HS-27A (cell line): ENCODE results near the gene GSTA1.
"Not testable (repeated sequence)": the region's sequence is repeated elsewhere in the genome, so short reads cannot be mapped to it uniquely, and the experiment has no call there.

Experiments
- DNase-seq: peaks from one replicate; pipeline ENCODE4 v3.0.0-alpha.2; 2012; ENCODE audit warnings: low read depth, missing footprints

Gene GSTA1

DNA sequence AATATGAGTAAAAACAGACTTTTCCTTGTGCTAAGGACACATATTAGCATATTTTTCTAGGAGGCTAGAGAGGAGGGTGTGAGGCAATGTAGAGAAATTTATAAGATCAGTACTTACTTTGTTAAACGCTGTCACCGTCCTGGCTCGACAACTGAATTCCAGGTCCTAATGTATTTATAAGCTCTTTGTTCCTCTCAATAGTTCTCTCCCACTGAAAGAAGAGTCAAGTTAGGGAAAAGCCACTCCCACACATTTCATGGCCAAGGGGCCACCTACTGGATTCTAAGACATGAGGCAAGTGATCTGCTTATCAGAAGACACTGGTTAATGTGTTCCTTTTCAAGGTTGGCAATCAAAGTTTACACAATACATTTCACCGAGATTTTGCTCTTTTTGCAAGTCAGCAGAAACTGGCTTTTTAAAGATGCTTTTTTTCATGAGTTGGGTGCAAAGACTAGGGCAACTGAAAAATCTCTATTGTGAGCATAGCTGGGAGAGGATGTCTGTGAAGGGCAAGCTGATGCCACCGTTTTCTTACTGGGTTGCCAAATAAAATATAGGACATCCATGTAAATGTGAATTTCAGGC lies at the start of gene GSTA1:
GSTA1 (minus strand) TSS at position 149 of the 588 bp plus-strand sequence. CDS start 4,549 bp downstream, outside the sequence.
- not testable (repeated sequence) for DNase-seq

DNA sequence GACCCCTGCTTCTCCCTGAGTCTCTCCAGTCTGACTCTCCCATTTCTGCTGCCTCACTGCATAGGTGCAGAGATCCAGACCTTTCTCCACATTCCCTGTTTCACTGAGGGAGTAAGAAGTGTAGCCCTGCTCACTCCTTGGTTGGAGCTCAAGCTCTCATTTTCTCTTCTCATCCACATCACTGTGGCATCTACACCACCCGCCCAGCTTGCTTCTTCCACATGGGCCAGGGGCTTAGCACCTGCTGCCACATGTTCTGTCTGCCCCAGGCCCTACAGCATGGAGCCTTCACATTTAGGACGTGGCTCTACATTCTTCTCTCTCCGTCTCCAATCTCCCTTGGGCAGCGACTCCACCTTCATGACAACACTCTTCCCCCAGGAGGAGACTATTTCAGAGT lies 45.5 kb upstream of the GSTA1 start:
- DNase-seq: no peak

DNA sequence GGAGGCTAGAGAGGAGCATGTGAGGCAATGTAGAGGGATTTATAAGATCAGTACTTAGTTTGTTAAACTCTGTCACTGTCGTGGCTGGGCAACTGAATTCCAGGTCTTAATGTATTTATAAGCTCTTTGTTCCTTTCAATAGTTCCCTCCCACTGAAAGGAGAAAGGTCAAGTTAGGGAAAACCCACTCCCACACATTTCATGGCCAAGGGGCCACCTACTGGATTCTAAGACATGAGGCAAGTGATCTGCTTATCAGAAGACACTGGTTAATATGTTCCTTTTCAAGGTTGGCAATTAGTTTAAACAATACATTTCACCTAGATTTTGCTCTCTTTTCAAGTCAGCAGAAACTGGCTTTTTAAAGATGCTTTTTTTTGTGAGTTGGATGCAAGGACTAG lies 42.4 kb upstream of the GSTA1 start:
- DNase-seq: no peak

DNA sequence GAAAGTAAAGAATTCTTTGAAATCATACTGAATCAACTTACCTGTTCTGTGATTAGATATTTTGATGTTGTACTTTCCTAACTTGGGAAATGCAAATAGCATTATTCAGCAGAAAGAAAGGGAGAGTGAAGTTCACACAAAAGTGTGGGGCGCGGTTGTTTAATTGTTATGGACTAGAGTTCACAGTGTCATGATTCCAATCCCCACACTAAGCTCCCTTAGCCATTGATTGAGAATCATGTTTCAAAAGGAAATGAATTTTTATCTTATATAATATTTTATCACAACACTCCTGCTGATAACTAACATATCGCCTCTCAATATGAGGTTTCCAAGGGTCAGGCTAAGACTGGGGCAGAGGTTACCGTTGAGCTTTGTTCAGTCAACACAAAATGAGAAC lies 40.0 kb upstream of the GSTA1 start:
- no peak for DNase-seq

DNA sequence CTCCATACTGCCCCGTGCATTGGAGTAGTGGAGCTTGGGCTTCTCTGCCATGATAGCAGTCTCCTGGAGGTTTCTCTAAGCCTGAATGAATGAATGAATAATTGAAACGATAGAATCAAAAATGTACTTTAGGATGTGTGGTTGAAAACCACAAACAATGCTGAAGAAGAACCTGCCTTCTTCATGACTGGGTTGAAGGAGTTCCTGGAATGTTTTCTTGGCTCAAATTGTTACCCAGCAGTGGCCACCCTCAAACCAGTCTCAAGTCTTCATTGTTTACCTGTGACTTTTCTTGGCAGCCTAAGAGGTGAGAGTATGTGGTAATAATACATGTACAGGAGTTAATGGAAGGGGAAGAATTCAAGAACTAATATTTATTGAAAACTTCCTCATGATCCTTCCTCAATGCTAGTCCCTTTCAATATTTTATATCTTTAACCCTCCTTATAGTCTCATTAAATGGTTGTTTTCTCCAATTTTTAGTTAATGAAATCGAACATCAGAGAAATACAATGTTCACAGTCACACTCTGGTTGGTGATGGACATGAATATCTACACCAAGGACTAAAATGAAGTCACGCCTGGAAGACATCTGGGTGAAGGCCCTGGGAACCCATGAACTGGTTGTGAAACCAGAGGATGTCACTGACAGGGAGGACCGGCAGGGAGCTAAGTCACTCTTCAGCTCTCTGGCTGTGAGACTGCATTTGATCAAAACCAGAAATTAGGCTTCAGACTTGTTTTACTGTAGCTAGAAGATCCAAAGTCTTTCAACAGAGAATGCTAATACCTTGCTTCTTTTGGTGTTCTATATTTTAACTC lies 37.4 kb upstream of the GSTA1 start, which contains the start of gene GSTA5:
GSTA5 (minus strand) TSS at position 51 of the 823 bp plus-strand sequence.
- DNase-seq: no peak

DNA sequence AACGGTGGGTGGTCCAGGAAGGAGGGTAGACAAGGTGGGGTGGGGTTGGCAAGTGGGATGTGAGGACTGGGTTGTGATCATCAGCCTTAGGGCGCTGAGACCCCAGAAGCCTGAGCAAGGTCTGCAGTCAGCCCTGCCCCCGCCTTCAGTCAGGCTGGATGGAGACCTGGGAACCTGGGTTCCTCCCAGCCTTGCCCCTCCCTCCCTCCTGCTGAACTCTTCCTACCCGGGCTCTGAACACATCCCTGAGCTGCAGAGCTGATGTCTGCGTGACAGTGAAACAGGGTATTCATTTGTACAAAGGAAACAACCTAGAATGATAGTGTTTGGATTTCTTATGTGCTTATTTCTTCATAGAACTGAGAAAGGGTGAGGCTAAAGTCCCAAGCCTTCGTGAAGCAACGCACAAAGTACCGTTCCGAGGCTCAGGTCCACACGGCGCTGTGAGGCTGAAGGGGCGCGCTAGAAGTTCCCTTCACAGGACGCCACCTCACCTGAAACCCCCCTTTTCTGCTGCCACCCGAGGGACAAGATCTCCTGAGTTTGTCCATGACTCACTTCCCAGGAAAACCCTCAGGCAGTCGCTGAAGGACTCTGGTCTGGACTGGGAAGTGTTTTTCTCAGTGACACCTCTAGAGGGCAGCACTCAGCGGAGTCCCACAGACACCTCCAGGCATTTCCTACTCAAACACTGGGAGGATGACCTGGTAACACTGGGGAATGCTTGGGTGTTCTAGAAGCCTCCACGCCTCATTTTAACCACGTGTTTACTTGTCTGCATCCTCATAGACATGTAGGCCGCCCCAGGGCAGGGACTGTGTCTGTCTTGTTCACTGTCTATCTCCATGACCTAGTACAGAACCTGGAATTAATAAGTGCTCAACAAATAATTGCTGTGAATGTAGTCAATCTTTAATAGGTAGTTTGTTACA lies 35.8 kb upstream of the GSTA1 start:
- no peak for DNase-seq

DNA sequence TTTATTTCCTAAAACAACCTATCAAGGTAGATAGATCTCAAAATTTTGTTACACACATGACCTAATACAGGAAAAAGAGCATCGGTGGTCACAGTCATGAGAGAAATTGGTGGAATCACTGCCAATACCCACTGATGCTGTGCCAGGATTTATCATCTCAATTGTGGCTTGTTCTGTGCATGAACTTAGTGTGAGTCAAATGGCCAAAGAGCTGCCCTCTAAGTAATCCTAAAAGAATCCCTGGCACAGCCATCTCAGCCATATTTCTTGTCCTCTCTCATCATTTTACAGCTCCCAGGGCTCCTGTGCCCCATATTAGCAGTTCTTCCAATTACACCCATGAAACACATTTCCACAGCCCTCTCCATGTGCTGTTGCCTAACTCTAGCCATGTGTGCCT lies 30.9 kb upstream of the GSTA1 start:
- DNase-seq: no peak

DNA sequence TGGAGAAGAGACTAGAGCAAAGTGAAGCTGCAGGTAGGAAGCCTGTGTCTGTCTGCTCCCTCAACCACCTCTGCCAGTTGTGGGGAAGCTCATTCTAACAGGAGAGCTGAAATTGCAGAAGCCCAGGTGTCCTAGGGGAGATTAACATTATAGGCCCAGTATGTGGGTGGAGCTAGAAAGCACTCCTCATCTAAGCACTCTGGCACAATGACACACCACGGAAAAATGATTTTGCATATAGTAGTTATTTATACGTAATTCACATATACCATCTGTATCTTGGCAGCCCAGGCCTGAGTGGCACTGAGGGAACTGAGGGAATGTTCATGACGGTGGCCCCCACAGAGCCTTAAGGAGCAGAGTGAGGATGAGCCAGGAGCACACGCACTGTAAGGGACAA lies 27.3 kb upstream of the GSTA1 start:
- DNase-seq: not testable (repeated sequence)

DNA sequence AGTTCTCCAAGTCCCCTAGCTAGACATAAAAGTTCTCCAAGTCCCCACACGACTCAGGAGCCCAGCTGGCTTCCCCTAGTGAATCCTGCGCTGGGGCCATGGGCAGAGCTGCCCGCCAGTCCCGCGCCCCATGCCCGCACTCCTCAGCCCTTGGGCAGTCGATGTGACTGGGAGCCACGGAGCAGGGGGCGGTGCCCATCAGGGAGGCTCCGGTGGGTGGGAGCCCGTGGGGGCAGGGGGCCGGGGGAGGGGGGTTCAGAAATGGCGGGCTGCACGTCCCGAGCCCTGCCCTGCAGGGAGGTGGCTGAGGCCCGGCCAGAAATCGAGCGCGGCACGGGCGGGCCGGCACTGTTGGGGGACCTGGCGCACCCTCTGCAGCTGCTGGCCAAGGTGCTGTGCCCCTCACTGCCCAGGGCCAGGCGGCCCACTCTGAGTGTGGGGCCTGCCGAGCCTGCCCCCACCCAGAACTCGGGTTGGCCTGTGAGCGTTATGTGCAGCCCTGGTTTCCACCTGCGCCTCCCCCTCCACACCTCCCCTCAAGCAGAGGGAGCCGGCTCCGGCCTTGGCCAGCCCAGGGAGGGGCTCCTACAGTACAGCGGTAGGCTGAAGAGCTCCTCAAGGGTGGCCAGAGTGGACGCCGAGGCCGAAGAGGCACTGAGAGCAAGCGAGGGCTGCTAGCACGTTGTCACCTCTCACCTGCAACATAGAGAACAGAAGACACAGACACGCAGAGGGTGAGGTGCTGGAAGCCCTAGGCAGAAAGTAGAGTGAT lies 25.6 kb upstream of the GSTA1 start:
- no peak for DNase-seq

DNA sequence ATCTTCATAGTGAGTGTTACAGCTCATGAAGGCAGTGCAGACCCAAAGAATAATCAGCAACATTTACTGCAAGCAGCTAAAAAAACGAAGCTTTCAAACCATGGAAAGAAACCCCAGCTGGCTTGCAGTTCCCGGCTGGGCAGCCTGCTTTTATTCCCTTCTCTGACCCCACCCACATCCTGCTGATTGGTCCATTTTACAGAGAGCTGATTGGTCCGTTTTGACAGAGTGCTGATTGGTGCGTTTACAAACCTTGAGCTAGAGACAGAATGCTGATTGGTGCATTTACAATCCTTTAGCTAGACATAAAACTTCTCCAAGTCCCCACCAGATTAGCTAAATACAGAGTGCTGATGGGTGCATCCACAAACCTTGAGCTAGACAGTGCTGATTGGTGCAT lies 25.0 kb upstream of the GSTA1 start:
- not testable (repeated sequence) for DNase-seq

DNA sequence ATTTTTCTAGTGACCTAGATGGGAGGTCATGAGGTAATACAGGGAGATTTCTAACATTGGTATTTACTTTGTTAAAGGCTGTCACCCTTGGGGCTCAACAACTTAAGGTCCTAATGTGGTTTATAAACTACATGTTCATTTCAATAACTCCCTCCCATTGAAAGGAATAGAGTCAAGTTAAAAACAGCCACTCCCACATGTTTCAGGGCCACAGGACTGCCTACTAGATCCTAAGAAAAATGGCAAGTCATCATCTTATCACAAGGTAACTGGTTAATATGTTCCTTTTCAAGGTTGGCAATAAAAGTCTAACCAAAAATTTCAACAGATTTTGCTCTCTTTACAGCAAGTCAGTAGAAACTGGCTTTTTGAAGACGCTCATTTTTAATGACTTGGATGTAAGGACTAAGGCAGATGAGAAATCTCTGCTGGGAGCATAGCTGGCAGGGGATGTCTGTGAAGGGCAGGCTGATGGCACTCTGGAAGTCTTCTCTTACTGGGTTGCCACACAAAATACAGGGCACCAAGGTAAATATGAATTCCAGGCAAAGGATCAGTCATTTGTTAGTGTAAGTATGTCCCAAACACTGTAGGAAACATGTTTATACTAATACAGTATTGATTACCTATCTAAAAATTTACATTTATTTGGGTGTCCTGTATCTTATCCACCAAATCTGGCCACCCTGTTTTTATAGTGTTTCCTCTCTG lies 23.6 kb upstream of the GSTA1 start:
- DNase-seq: not testable (repeated sequence)

DNA sequence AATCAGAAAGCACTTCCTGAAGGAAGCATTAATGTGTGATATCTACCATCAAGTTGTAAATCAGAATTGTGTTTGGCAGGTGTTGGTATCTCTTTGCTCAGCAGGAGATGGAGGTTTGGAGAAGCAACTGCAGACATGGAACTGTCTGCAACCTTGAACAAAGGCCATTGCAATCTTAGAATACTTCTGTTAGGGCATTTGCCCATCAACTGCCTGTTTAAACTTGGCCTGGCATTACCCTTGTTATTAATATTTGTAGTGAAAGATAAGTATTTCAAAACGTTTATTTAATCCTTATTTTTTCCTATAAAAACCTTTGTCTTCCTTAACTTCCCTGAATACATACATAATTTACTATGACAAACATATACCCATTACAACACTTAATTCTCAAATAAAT lies 22.9 kb upstream of the GSTA1 start:
- no peak for DNase-seq

DNA sequence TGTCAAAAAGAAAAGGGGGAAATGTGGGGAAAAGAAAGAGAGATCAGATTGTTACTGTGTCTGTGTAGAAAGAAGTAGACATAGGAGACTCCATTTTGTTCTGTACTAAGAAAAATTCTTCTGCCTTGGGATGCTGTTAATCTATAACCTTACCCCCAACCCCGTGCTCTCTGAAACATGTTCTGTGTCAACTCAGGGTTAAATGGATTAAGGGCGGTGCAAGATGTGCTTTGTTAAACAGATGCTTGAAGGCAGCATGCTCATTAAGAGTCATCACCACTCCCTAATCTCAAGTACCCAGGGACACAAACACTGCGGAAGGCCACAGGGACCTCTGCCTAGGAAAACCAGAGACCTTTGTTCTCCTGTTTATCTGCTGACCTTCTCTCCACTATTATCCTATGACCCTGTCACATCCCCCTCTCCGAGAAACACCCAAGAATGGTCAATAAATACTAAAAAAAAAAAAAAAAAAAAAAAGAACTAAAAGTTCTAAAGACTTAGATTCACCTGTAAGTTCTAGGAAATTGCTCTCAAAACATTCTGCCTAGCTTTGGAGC lies 22.4 kb upstream of the GSTA1 start:
- not testable (repeated sequence) for DNase-seq

DNA sequence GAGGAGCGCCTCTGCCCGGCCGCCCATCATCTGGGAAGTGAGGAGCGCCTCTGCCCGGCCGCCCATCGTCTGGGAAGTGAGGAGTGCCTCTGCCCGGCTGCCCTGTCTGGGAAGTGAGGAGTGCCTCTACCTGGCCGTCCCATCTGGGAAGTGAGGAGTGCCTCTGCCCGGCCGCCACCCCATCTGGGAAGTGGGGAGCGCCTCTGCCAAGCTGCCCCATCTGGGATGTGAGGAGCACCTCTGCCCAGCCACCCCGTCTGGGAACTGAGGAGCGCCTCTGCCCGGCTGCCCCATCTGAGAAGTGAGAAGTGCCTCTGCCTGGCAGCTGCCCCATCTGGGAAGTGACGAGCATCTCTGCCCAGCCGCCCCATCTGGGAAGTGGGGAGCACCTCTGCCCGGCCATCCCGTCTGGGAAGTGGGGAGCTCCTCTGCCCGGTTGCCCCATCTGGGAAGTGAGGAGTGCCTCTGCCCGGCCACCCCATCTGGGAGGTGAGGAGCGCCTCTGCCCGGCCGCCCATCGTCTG lies 21.7 kb upstream of the GSTA1 start:
- not testable (repeated sequence) for DNase-seq

DNA sequence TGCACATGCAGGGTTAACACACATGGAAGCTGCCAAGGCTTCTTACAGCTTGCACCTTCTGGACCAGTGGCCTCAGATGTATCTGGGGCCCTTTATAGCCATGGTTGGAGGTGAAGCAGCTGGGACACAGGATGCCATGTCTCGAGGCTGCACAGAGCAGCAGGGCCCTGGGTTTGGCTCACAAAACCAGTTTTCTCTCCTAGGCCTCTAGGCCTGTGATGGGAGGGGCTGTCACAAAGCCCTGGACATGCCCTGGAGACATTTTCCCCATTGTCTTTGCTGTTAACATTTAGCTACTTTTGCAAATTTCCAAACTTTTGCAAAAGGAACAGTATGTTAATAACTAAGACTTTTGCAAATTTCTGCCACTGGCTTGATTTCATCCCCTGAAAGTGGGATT lies 18.2 kb upstream of the GSTA1 start:
- DNase-seq: no peak

DNA sequence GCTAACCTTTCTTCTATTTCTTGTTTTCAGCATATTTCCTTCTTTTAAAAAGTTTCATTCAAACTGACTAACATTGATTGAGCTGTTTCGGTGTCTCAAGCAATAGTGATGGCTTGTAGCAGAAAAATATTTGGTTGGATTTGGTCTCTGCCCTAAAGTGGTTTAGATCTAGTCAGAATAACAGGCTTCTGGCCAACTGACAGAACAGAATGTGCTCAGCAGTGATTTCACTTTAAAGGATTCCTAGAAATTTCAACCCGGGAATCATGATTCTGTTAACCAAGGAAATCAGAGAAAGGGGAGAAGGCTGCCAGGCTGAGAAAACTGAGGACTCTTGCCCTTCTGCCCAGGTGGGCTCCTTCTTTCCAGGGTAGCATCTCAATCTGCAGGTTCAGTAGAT lies 16.6 kb upstream of the GSTA1 start:
- DNase-seq: no peak

DNA sequence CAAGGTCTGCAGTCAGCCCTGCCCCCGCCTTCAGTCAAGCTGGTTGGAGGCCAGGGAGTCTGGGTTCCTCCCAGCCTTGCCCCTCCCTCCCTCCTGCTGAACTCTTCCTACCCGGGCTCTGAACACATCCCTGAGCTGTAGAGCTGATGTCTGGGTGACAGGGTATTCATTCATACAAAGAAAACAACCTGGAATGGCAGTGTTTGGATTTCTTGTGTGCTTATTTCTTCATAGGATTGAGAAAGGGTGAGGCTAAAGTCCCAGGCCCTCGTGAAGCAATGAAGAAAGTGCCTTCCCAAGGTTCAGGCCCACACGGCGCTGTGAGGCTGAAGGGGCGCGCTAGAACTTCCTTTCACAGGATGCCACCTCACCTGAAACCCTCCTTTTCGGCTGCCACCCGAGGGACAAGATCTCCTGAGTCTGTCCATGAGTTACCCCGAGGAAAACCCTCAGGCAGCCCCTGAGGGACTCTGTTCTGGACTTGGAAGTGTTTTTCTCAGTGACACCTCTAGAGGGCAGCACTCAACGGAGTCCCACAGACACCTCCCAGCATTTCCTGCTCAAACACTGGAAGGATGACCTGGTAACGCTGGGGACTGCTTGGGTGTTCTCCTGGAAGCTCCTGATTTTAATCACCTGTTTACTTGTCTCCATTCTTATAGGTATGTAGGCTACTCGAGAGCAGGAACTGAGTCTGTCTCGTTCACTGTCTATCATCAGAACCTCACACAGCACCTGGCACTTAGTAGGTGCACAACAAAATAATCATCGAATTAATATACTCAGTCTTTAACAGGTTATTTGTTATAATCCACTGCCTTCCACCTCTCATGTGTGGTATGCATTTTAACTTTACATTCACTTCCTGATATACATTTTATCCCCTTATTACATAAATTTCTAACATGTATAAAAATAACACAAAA lies 11.8 kb upstream of the GSTA1 start:
- no peak for DNase-seq

DNA sequence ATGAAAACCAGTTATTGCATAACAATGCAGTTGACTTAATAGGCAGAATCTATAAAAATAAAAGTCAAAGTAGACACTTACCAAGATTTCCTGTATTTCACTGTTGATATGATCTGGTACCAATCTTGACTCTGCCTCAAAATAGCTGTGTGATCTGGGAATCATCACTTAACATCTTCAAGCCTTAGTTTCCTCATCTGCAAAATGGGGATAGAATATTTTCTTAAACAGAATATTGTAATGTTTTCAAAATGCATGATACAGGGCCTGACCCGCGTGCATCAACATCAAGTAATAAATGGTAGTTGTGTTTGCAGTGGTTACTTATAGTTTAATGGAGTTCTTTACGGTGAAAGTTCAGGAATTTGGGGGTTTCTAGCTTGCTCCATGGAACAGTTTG lies 10.9 kb upstream of the GSTA1 start:
- DNase-seq: not testable (repeated sequence)

DNA sequence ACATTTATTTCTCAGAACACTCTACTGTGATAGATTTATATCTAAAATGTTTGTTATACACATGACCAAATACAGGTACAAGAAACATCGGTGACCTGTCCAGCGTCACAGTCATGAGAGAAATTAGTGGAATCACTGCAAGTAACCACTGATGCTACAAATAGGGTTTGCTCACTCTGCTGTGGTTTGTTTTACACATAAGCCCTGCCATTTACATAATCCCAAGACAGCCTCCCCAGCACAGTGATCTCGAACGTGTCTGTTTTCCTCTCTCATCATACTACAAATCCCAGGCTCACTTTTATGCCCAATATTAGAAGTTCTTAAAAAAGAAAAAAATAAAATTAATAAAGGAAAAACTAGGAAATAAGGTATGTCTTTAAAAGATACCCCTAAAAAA lies 6.2 kb upstream of the GSTA1 start:
- DNase-seq: not testable (repeated sequence)
